GM23248 (cell line): Measurements from ENCODE around the gene CHRND. TPM values are rescaled to one million over a fixed set of nuclear protein-coding genes. Genes with fewer than 3 reads are reported as not detected.

Experiments used
- DNase-seq: peaks from one replicate; pipeline ENCODE4 v3.0.0-alpha.2; 2015
- H2AFZ ChIP-seq: fragments of 200-600 bp; sonication (generic); 2 replicates; pipeline ENCODE4 v1.6.1; 2016; ENCODE audit warnings: antibody characterized with exemption
- H3F3A ChIP-seq: fragments of 200-600 bp; sonication (generic); 2 replicates; pipeline ENCODE4 v1.6.1; 2016; ENCODE audit warnings: mild to moderate bottlenecking, antibody characterized with exemption, mixed run types; ENCODE audit not compliant: insufficient read depth
- H3K27ac ChIP-seq: fragments of 200-600 bp; sonication (generic); 2 replicates; pipeline ENCODE4 v1.5.1; 2016; ENCODE audit warnings: mild to moderate bottlenecking
- H3K27me3 ChIP-seq: fragments of 200-600 bp; sonication (generic); replicated peaks from 2 replicates; pipeline ENCODE4 v1.6.1; 2016; ENCODE audit warnings: mild to moderate bottlenecking; ENCODE audit not compliant: insufficient read depth
- H3K36me3 ChIP-seq: fragments of 200-600 bp; sonication (generic); 2 replicates; pipeline ENCODE4 v1.6.1; 2016; ENCODE audit warnings: low read depth, mild to moderate bottlenecking
- H3K4me1 ChIP-seq: fragments of 200-600 bp; sonication (generic); 2 replicates; pipeline ENCODE4 v1.6.1; 2016; ENCODE audit warnings: mild to moderate bottlenecking; ENCODE audit not compliant: insufficient read depth
- H3K4me2 ChIP-seq: fragments of 200-600 bp; sonication (generic); one replicate; pipeline ENCODE4 v1.6.1; 2016; ENCODE audit warnings: mild to moderate bottlenecking; ENCODE audit not compliant: unreplicated experiment
- H3K4me3 ChIP-seq: fragments of 200-600 bp; sonication (generic); 2 replicates; pipeline ENCODE4 v1.5.1; 2016; ENCODE audit warnings: mild to moderate bottlenecking
- H3K79me2 ChIP-seq: fragments of 200-600 bp; sonication (generic); 2 replicates; pipeline ENCODE4 v1.6.1; 2016; ENCODE audit warnings: mild to moderate bottlenecking; ENCODE audit not compliant: insufficient read depth
- H3K9ac ChIP-seq: fragments of 200-600 bp; sonication (generic); 2 replicates; pipeline ENCODE4 v1.6.1; 2016; ENCODE audit warnings: mild to moderate bottlenecking
- H3K9me2 ChIP-seq: fragments of 200-600 bp; sonication (generic); 2 replicates; pipeline ENCODE4 v1.6.1; 2016; ENCODE audit warnings: mixed run types, mild to moderate bottlenecking, moderate library complexity; ENCODE audit not compliant: insufficient read depth
- H3K9me3 ChIP-seq: fragments of 200-600 bp; sonication (generic); one replicate; pipeline ENCODE4 v1.6.1; 2017; ENCODE audit warnings: low read depth
- H4K20me1 ChIP-seq: fragments of 200-600 bp; sonication (generic); 2 replicates; pipeline ENCODE4 v1.6.0; 2016; ENCODE audit not compliant: insufficient read depth
- EZH2 ChIP-seq: fragments of 200-600 bp; sonication (generic); IDR thresholded peaks from 2 replicates; pipeline ENCODE4 v1.6.1; 2018; ENCODE audit warnings: antibody characterized with exemption, mild to moderate bottlenecking; ENCODE audit not compliant: insufficient read depth, poor library complexity, severe bottlenecking
- EZH2phosphoT487 ChIP-seq: fragments of 200-600 bp; sonication (generic); IDR thresholded peaks from 2 replicates; pipeline ENCODE4 v1.6.1; 2018; ENCODE audit warnings: antibody characterized with exemption, moderate library complexity, mild to moderate bottlenecking, low read depth; ENCODE audit not compliant: insufficient read depth
- WGBS, 2 experiments: methylation state at CpG; one replicate each; pipeline ENCODE4 v1.1.6; 2015 to 2017; ENCODE audit warnings: low lambda C conversion rate in 2 of 2, low coverage in 1 of 2; ENCODE audit errors: missing lambda C conversion rate in 2 of 2; 5-methylcytosine and 5-hydroxymethylcytosine counted together
- in situ Hi-C: fragments of 300-500 bp; cut with MboI; formaldehyde crosslinking; loops from 2 replicates; pipeline ENCODE4 v1.15.0; 2020
- polyA plus RNA-seq: library from polyadenylated mRNA; unstranded; fragments of >200 nt; fragmentation: Nextera tagmentation; extraction: Ambion mirVana; gene quantifications from 2 replicates; pipeline ENCODE4 v1.2.1, GENCODE V29; 2016
- total RNA-seq: library from RNA; depleted of rRNA; stranded (reverse); fragments of >200 nt; shearing (Covaris generic); gene quantifications from 2 replicates; pipeline ENCODE4 v1.2.3, GENCODE V29; 2014

The CHRND gene
- total and polyA plus RNA-seq, 2 experiments from 2014 or later: not detected

DNA sequence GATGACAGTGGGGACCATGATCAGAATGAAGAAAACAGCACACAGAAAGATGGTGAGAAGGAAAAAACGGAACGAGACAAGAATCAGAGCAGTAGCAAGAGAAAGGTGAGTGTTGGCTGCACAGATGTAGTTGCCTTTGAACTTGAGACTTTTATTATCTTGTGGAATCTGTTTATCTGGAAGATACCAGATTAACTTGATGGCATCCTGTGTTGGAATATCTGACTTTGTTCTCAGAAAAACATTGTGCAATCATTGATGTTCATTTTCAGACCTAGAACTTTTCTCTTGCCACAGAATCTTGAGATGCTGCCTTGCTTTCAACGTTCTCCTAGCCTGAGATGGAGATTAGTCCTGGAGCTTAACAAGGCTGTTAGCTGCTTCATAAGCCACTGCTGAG, 30.5 kb downstream of the CHRND start:
- Histone ChIP-seq H2AFZ (no peak overlapping the region), H3K9ac (no peak overlapping the region), H3F3A (no peaks in the 10 kb centered on the region), H3K4me3 (no peak overlapping the region), H3K36me3 (peaks cover 30% of the 10 kb centered on the region), H3K4me1 (peaks cover 6% of the 10 kb centered on the region), H3K27ac (no peak overlapping the region), H3K27me3 (no peaks in the 10 kb centered on the region), H3K9me2 (no peaks in the 10 kb centered on the region), H4K20me1 (peaks cover 8% of the 10 kb centered on the region), H3K9me3 (no peaks in the 10 kb centered on the region), H3K4me2 (no peak overlapping the region), H3K79me2 (peaks cover 97% of the 10 kb centered on the region)
- in situ Hi-C loops: no loop called here
- TF ChIP-seq EZH2: no peak
- no peak for TF ChIP-seq EZH2phosphoT487
- 94 to 100% methylated on average over 3 of the region's 3 CpGs for WGBS, 2 experiments
- no peak for DNase-seq

DNA sequence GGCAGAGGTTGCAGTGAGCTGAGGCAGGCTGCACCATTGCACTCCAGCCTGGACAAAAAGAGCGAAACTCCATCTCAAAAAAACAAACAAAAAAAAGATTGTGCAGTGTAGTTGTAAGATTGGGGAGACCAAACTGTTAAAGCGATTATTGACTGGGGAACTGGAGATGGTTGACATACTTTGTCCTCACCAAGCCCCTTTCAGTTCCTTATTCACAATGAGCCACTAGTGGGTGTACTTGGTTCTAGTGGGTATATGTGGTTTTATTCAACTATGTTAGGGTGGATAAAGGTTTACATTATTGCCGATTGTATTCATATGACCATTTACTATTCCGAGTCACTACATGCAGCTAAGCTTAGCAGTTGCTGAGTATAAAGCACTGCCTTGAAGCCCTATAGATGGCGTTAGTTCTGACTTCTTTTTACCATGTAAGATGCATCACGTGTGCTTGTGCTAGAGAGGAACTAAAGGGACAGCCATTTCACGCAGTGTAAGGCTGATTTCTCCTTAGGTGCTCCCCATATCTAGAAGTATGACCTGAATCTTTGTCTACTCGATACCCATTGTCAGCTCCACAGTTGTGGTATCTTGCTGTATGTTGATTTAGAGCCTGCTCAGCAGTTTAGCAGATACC, 36.7 kb downstream of the CHRND start:
- DNase-seq: no peak
- Histone ChIP-seq H3K9ac (no peak overlapping the region), H3K27ac (peak overlapping the region; percentile 84), H3K9me2 (no peaks in the 10 kb centered on the region), H3F3A (peaks cover 23% of the 10 kb centered on the region), H3K79me2 (peaks cover 35% of the 10 kb centered on the region), H3K9me3 (no peaks in the 10 kb centered on the region), H3K4me1 (peaks cover 5% of the 10 kb centered on the region), H2AFZ (no peak overlapping the region), H3K36me3 (peaks cover 33% of the 10 kb centered on the region), H3K4me2 (no peak overlapping the region), H3K27me3 (no peaks in the 10 kb centered on the region), H3K4me3 (no peak overlapping the region), H4K20me1 (peaks cover 3% of the 10 kb centered on the region; the same call in 1 of the 2 replicates)
- TF ChIP-seq EZH2phosphoT487 (no peak), EZH2 (no peak)
- in situ Hi-C loops: no loop called here
- WGBS, 2 experiments: 91 to 93% methylated on average over 8 of the region's 8 CpGs

GRCh38 chr2:232563580-232563979, 37.6 kb downstream of the CHRND start:
- H3F3A ChIP-seq: peaks cover 30% of the 10 kb centered on the region
- TF ChIP-seq EZH2 (no peak), EZH2phosphoT487 (0 out of 2 replicates have a peak, but pooled peaks have one; percentile 52)
- peaks cover 3% of the 10 kb centered on the region; the same call in 1 of the 2 replicates for H4K20me1 ChIP-seq
- H3K4me2 ChIP-seq: no peak overlapping the region
- no peaks in the 10 kb centered on the region for H3K9me2 ChIP-seq
- H2AFZ ChIP-seq: no peak overlapping the region
- H3K27me3 ChIP-seq: no peaks in the 10 kb centered on the region
- peak overlapping the region; percentile 84 for H3K27ac ChIP-seq
- peak; percentile 84 for DNase-seq
- H3K79me2 ChIP-seq: peaks cover 26% of the 10 kb centered on the region
- WGBS, 2 experiments: 42 to 49% methylated on average over 3 of the region's 3 CpGs
- peaks cover 30% of the 10 kb centered on the region for H3K36me3 ChIP-seq
- no peaks in the 10 kb centered on the region for H3K9me3 ChIP-seq
- peaks cover 14% of the 10 kb centered on the region for H3K4me1 ChIP-seq
- no peak overlapping the region for H3K4me3 ChIP-seq
- H3K9ac ChIP-seq: peak overlapping the region; percentile 52
- in situ Hi-C loops: no loop called here

DNA sequence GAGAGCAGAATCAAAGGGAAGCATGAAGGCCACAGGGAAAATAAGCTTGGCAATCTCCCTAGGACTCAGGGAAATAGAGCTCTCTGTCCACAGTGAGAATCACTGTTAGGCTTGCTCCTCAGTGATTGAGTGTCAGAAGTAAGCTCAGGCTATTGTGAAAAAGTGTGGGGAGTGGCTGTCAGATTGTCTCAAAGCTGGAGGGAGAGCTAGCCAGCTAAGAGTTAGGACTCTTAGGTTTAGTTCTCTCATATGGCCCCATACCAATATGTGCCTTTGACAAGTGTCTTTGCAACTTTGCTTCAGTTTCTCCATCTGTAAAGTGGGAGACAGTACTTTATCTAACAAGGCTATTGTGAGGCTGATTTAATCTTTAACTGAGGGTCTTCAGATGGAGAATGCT, 41.8 kb downstream of the CHRND start:
- DNase-seq: peak; percentile 35
- H3K4me2 ChIP-seq: peak overlapping the region; percentile 22
- H3K9ac ChIP-seq: peak overlapping the region; percentile 69
- H3K9me2 ChIP-seq: no peaks in the 10 kb centered on the region
- peaks cover 45% of the 10 kb centered on the region for H3K36me3 ChIP-seq
- H3K4me1 ChIP-seq: peaks cover 17% of the 10 kb centered on the region
- no peaks in the 10 kb centered on the region for H3K27me3 ChIP-seq
- H4K20me1 ChIP-seq: no peaks in the 10 kb centered on the region; the same call in 1 of the 2 replicates
- no peaks in the 10 kb centered on the region for H3K9me3 ChIP-seq
- in situ Hi-C loops: no loop called here
- no peak overlapping the region for H2AFZ ChIP-seq
- H3K27ac ChIP-seq: peak overlapping the region; percentile 95
- H3K79me2 ChIP-seq: peaks cover 13% of the 10 kb centered on the region; the same call in 1 of the 2 replicates
- TF ChIP-seq EZH2phosphoT487: no peak
- TF ChIP-seq EZH2: no peak
- H3K4me3 ChIP-seq: no peak overlapping the region
- H3F3A ChIP-seq: peaks cover 32% of the 10 kb centered on the region

- Histone ChIP-seq H3F3A (peaks cover 28% of the 10 kb centered on the region), H3K79me2 (peaks cover 13% of the 10 kb centered on the region; the same call in 1 of the 2 replicates), H3K9me2 (no peaks in the 10 kb centered on the region), H2AFZ (no peak overlapping the region), H3K4me1 (peaks cover 17% of the 10 kb centered on the region), H4K20me1 (no peaks in the 10 kb centered on the region), H3K4me2 (peak overlapping the region; percentile 22), H3K27ac (peak overlapping the region; percentile 95), H3K36me3 (peaks cover 50% of the 10 kb centered on the region), H3K9me3 (no peaks in the 10 kb centered on the region), H3K4me3 (no peak overlapping the region), H3K27me3 (no peaks in the 10 kb centered on the region), H3K9ac (peak overlapping the region; percentile 69)
- in situ Hi-C loops: no loop called here
- no peak for TF ChIP-seq EZH2phosphoT487
- WGBS, 2 experiments: 11 to 14% methylated on average over 5 of the region's 5 CpGs
- peak; percentile 98 for DNase-seq
Observed at GRCh38 chr2:232568161-232568560, 42.2 kb downstream of the CHRND start.
